Astrocyte of the cerebellum (primary cell): Measurements from ENCODE around the gene MESP1.

Source experiments
- DNase-seq: peaks from one replicate; pipeline ENCODE4 v3.0.0-alpha.2; 2011; ENCODE audit warnings: low read depth
- H3K4me3 ChIP-seq: 2 replicates; pipeline ENCODE4 v1.5.1; 2011; ENCODE audit warnings: mild to moderate bottlenecking, low read depth, low read length, moderate library complexity
- in situ Hi-C: cut with HindIII; loops from 2 replicates; pipeline ENCODE4 v1.10.0; 2017; ENCODE audit warnings: low sequenced_read_pairs
- TF ChIP-seq, protein P1 (sequence below): IDR thresholded peaks from 2 replicates; pipeline ENCODE4 v1.5.1; 2012; ENCODE audit warnings: low read length, low read depth, moderate library complexity, mild to moderate bottlenecking; ENCODE audit errors: missing control alignments

Gene MESP1

DNA sequence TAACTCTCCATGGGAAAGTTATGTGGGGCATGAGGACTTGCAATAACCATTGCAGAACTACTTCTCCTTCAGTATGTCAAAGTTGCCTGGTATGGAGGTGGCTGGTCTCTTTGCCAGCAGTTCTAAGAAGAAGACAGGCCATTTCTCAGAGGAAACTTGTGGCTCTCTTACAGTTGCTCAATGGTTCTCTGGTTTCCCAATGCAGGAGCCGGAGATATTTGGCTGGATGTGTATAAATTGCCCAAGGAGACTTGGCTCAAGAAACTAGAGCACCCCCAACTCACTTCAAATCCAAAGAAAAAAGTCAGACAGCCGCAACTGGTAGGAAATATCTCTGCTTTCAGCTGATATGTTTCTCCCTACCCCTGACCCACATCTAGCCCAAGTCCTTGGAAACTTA, 36.3 kb downstream of the MESP1 start:
- in situ Hi-C loops: no loop called here
- no peak for DNase-seq
- H3K4me3 ChIP-seq: no peak overlapping the region
- TF ChIP-seq, protein P1, sequence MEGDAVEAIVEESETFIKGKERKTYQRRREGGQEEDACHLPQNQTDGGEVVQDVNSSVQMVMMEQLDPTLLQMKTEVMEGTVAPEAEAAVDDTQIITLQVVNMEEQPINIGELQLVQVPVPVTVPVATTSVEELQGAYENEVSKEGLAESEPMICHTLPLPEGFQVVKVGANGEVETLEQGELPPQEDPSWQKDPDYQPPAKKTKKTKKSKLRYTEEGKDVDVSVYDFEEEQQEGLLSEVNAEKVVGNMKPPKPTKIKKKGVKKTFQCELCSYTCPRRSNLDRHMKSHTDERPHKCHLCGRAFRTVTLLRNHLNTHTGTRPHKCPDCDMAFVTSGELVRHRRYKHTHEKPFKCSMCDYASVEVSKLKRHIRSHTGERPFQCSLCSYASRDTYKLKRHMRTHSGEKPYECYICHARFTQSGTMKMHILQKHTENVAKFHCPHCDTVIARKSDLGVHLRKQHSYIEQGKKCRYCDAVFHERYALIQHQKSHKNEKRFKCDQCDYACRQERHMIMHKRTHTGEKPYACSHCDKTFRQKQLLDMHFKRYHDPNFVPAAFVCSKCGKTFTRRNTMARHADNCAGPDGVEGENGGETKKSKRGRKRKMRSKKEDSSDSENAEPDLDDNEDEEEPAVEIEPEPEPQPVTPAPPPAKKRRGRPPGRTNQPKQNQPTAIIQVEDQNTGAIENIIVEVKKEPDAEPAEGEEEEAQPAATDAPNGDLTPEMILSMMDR: no peak

GRCh38 chr15:89707577-89707976, 43.5 kb downstream of the MESP1 start:
- no peak overlapping the region for H3K4me3 ChIP-seq
- in situ Hi-C loops: no loop called here
- TF ChIP-seq, protein P1: no peak
- no peak for DNase-seq

DNA sequence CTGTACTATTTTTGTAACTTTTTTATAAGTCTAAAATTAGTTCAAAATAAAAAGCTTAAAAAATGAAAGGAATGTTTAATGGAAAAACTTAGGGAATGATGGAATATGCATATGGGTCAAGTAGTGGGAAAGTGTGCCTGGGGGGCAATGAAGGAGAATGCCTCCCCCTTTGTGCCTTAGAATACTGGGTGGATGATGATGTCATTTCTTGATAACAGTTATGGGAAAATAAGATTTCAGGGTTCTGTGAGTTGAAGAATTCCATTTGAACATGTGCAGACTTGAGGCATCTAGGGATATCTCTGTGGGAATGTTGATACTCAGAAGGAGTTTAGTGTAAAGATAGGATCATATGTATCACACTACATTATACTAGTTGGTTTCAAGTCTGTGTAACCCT, 46.6 kb downstream of the MESP1 start:
- H3K4me3 ChIP-seq: no peak overlapping the region
- no peak for DNase-seq
- in situ Hi-C loops: no loop called here
- TF ChIP-seq, protein P1: no peak
